ENCODE measurements around the gene TFF3.
A peak's percentile ranks its signal among the peaks of the same experiment; 100 is the strongest.

The TFF3 gene

GRCh38 chr21:42315296-42315891 lies at the start of gene TFF3:
TFF3 (minus strand) TSS chr21:42315409; CDS start chr21:42315374, 35 bp downstream.
- Mint-ChIP-seq H3K4me3 (no peak within 1 kb of the TSS), H3K27ac (no peak within 1 kb of the TSS), H3K9me3 (no peaks in the 10 kb centered on the region), H3K36me3 (no peaks in the 10 kb centered on the region), H3K4me1 (peaks cover 13% of the 10 kb centered on the region), H3K27me3 (peaks cover 21% of the 10 kb centered on the region)
- ATAC-seq = no peak

- Mint-ChIP-seq H3K27ac (no peak overlapping the region), H3K27me3 (peaks cover 65% of the 10 kb centered on the region), H3K9me3 (no peaks in the 10 kb centered on the region), H3K4me1 (peaks cover 9% of the 10 kb centered on the region), H3K36me3 (no peaks in the 10 kb centered on the region), H3K4me3 (no peak overlapping the region)
- ATAC-seq = no peak
These were observed 49.2 kb upstream of the TFF3 start for GRCh38 chr21:42364304-42364865.

GRCh38 chr21:42363312-42363711 lies 48.1 kb upstream of the TFF3 start:
- no peak for ATAC-seq
- Mint-ChIP-seq H3K27ac (no peak overlapping the region), H3K9me3 (no peaks in the 10 kb centered on the region), H3K27me3 (peaks cover 76% of the 10 kb centered on the region), H3K4me3 (no peak overlapping the region), H3K36me3 (no peaks in the 10 kb centered on the region), H3K4me1 (peaks cover 9% of the 10 kb centered on the region)

- peaks cover 9% of the 10 kb centered on the region for H3K4me1 Mint-ChIP-seq
- H3K27me3 Mint-ChIP-seq = peaks cover 82% of the 10 kb centered on the region
These were observed 47.5 kb upstream of the TFF3 start for GRCh38 chr21:42362700-42363099.

GRCh38 chr21:42362198-42362597 lies 47.0 kb upstream of the TFF3 start:
- no peaks in the 10 kb centered on the region for H3K9me3 Mint-ChIP-seq
- no peak for ATAC-seq
- peaks cover 86% of the 10 kb centered on the region for H3K27me3 Mint-ChIP-seq
- H3K4me1 Mint-ChIP-seq = peaks cover 9% of the 10 kb centered on the region
- H3K4me3 Mint-ChIP-seq = no peak overlapping the region
- H3K27ac Mint-ChIP-seq = no peak overlapping the region
- no peaks in the 10 kb centered on the region for H3K36me3 Mint-ChIP-seq

More at GRCh38 chr21:42362700-42363099, 47.5 kb upstream of the TFF3 start:
- Mint-ChIP-seq H3K36me3 (no peaks in the 10 kb centered on the region), H3K4me3 (no peak overlapping the region), H3K9me3 (no peaks in the 10 kb centered on the region), H3K27ac (no peak overlapping the region)
- ATAC-seq = no peak

GRCh38 chr21:42361286-42361685 lies 46.1 kb upstream of the TFF3 start:
- H3K27ac Mint-ChIP-seq = no peak overlapping the region
- H3K4me3 Mint-ChIP-seq = no peak overlapping the region
- no peaks in the 10 kb centered on the region for H3K36me3 Mint-ChIP-seq
- H3K9me3 Mint-ChIP-seq = no peaks in the 10 kb centered on the region
- peaks cover 9% of the 10 kb centered on the region for H3K4me1 Mint-ChIP-seq
- peaks cover 81% of the 10 kb centered on the region for H3K27me3 Mint-ChIP-seq
- no peak for ATAC-seq

GRCh38 chr21:42360317-42360716 lies 45.1 kb upstream of the TFF3 start:
- Mint-ChIP-seq H3K27me3 (peaks cover 72% of the 10 kb centered on the region), H3K36me3 (no peaks in the 10 kb centered on the region), H3K4me1 (peaks cover 9% of the 10 kb centered on the region), H3K9me3 (no peaks in the 10 kb centered on the region), H3K4me3 (no peak overlapping the region), H3K27ac (no peak overlapping the region)
- ATAC-seq = no peak

- H3K9me3 Mint-ChIP-seq = peaks cover 8% of the 10 kb centered on the region
- no peak overlapping the region for H3K4me3 Mint-ChIP-seq
- H3K36me3 Mint-ChIP-seq = no peaks in the 10 kb centered on the region
- peaks cover 68% of the 10 kb centered on the region for H3K27me3 Mint-ChIP-seq
- no peak for ATAC-seq
- H3K4me1 Mint-ChIP-seq = peaks cover 9% of the 10 kb centered on the region
- H3K27ac Mint-ChIP-seq = no peak overlapping the region
These were observed 43.7 kb upstream of the TFF3 start for GRCh38 chr21:42358937-42359336.

GRCh38 chr21:42358261-42358660 lies 43.1 kb upstream of the TFF3 start:
- ATAC-seq = no peak

GRCh38 chr21:42357307-42357706 lies 42.1 kb upstream of the TFF3 start:
- no peak for ATAC-seq

More at GRCh38 chr21:42358261-42358660, 43.1 kb upstream of the TFF3 start:
- Mint-ChIP-seq H3K36me3 (no peaks in the 10 kb centered on the region), H3K27ac (no peak overlapping the region), H3K27me3 (peaks cover 68% of the 10 kb centered on the region), H3K4me3 (no peak overlapping the region), H3K9me3 (peaks cover 14% of the 10 kb centered on the region), H3K4me1 (peaks cover 9% of the 10 kb centered on the region)

GRCh38 chr21:42356650-42357049 lies 41.4 kb upstream of the TFF3 start:
- peaks cover 70% of the 10 kb centered on the region for H3K27me3 Mint-ChIP-seq
- H3K9me3 Mint-ChIP-seq = peaks cover 15% of the 10 kb centered on the region
- no peaks in the 10 kb centered on the region for H3K36me3 Mint-ChIP-seq
- no peaks in the 10 kb centered on the region for H3K4me1 Mint-ChIP-seq
- no peak overlapping the region for H3K4me3 Mint-ChIP-seq
- H3K27ac Mint-ChIP-seq = no peak overlapping the region
- no peak for ATAC-seq

More at GRCh38 chr21:42357307-42357706, 42.1 kb upstream of the TFF3 start:
- H3K4me3 Mint-ChIP-seq = no peak overlapping the region
- H3K36me3 Mint-ChIP-seq = no peaks in the 10 kb centered on the region
- peaks cover 15% of the 10 kb centered on the region for H3K9me3 Mint-ChIP-seq
- H3K27me3 Mint-ChIP-seq = peaks cover 70% of the 10 kb centered on the region
- H3K4me1 Mint-ChIP-seq = peaks cover 6% of the 10 kb centered on the region
- H3K27ac Mint-ChIP-seq = no peak overlapping the region

GRCh38 chr21:42356046-42356445 lies 40.8 kb upstream of the TFF3 start:
- Mint-ChIP-seq H3K9me3 (peaks cover 15% of the 10 kb centered on the region), H3K27ac (no peak overlapping the region), H3K27me3 (peaks cover 70% of the 10 kb centered on the region), H3K4me3 (no peak overlapping the region), H3K4me1 (no peaks in the 10 kb centered on the region), H3K36me3 (no peaks in the 10 kb centered on the region)
- ATAC-seq = no peak

GRCh38 chr21:42353623-42354022 lies 38.4 kb upstream of the TFF3 start:
- peaks cover 58% of the 10 kb centered on the region for H3K27me3 Mint-ChIP-seq
- H3K36me3 Mint-ChIP-seq = no peaks in the 10 kb centered on the region
- no peak overlapping the region for H3K27ac Mint-ChIP-seq
- peaks cover 15% of the 10 kb centered on the region for H3K9me3 Mint-ChIP-seq
- H3K4me1 Mint-ChIP-seq = no peaks in the 10 kb centered on the region
- H3K4me3 Mint-ChIP-seq = no peak overlapping the region
- no peak for ATAC-seq

GRCh38 chr21:42352441-42353095 lies 37.4 kb upstream of the TFF3 start:
- Mint-ChIP-seq H3K9me3 (peaks cover 15% of the 10 kb centered on the region), H3K36me3 (no peaks in the 10 kb centered on the region), H3K27ac (no peak overlapping the region), H3K4me3 (no peak overlapping the region), H3K27me3 (peaks cover 48% of the 10 kb centered on the region), H3K4me1 (no peaks in the 10 kb centered on the region)
- no peak for ATAC-seq

GRCh38 chr21:42351626-42352440 lies 36.6 kb upstream of the TFF3 start:
- peaks cover 15% of the 10 kb centered on the region for H3K9me3 Mint-ChIP-seq
- no peak overlapping the region for H3K27ac Mint-ChIP-seq
- H3K4me1 Mint-ChIP-seq = no peaks in the 10 kb centered on the region

More at GRCh38 chr21:42351626-42352440, 36.6 kb upstream of the TFF3 start:
- H3K27me3 Mint-ChIP-seq = peaks cover 50% of the 10 kb centered on the region
- ATAC-seq = peak; percentile 22
- no peaks in the 10 kb centered on the region for H3K36me3 Mint-ChIP-seq
- no peak overlapping the region for H3K4me3 Mint-ChIP-seq

All from stimulated activated memory B cell treated with anti-CD40 and anti-IgM and Interleukin-4, amounts not matched to agents 10 μg/mL and 1 μg/mL and 100 μg/mL, for 72 hours (primary cell).